HCT116 (cell line): Measurements from ENCODE around the gene PODNL1. TPM values are rescaled to one million over a fixed set of nuclear protein-coding genes. Genes with fewer than 3 reads are reported as not detected.

Source experiments
- ATAC-seq: fragments of 200-7000 bp; cut with Tn5 transposase; 2 replicates; pipeline ENCODE4 v1.9.1; 2020; ENCODE audit warnings: mild to moderate bottlenecking, moderate library complexity
- BruUV-seq: library from RNA; stranded (reverse); fragments of 400-500 nt; replicated peaks from 2 replicates; lab custom pipeline; 2021; lab: Mats Ljungman, UMichigan
- CTCF ChIA-PET: fragments of 300-600 bp; sonication (Branson Sonifier 250); formaldehyde crosslinking; loops from one replicate; lab custom pipeline; 2021; ENCODE audit warnings: antibody characterized with exemption; lab: Charles Lee
- POLR2A ChIA-PET: fragments of 300-600, 350-600 bp; sonication (Branson Sonifier 250); formaldehyde crosslinking; loops from one replicate; lab custom pipeline; 2021; ENCODE audit warnings: antibody characterized with exemption; lab: Charles Lee
- RAD21 ChIA-PET, 2 experiments: fragments of 300-600 bp; sonication (Branson Sonifier 250); formaldehyde crosslinking; loops; one replicate each; lab custom pipeline; 2023; ENCODE audit warnings: low total read pairs in 2 of 2; ENCODE audit not compliant: uncharacterized antibody in 2 of 2, unreplicated experiment in 2 of 2, low non-redundant PET in 1 of 2; lab: Charles Lee
- DNase-seq: peaks from one replicate; pipeline ENCODE4 v3.0.0-alpha.2; 2010; ENCODE audit warnings: low read depth, low spot score
- H2AFZ ChIP-seq: fragments of 200-600 bp; shearing (Covaris generic), sonication (generic); 2 replicates; pipeline ENCODE4 v1.6.1; 2017; ENCODE audit warnings: low read depth, mixed run types, mixed read lengths, antibody characterized with exemption, low read length; ENCODE audit not compliant: poor library complexity, severe bottlenecking
- H3K27ac ChIP-seq: 2 replicates; pipeline ENCODE4 v1.5.1; 2012; ENCODE audit warnings: low read depth, low read length
- H3K27me3 ChIP-seq: fragments of 200-600 bp; sonication (generic); 2 replicates; pipeline ENCODE4 v1.6.1; 2016; ENCODE audit warnings: mixed run types, low read length, mixed read lengths; ENCODE audit not compliant: insufficient read depth
- H3K36me3 ChIP-seq, 2 experiments: fragments of 200-500 bp in 1 of 2; fragments of 200-600 bp in 1 of 2; sonication (Bioruptor generic) in 1 of 2; sonication (generic) in 1 of 2; 2 replicates each; pipeline versions ENCODE4 v1.5.1 to v1.6.1; 2014 to 2016; ENCODE audit warnings: low read length in 2 of 2, inconsistent platforms in 1 of 2, mixed read lengths in 1 of 2, mixed run types in 1 of 2; ENCODE audit not compliant: insufficient read depth in 2 of 2, control insufficient read depth in 1 of 2
- H3K4me1 ChIP-seq, 2 experiments: fragments of 200-600 bp in 1 of 2; sonication (generic) in 1 of 2; 2 replicates each; pipeline versions ENCODE4 v1.5.1 to v1.6.1; 2012 to 2017; ENCODE audit warnings: low read length in 2 of 2, inconsistent platforms in 1 of 2, mild to moderate bottlenecking in 1 of 2, mixed read lengths in 1 of 2, mixed run types in 1 of 2, moderate library complexity in 1 of 2; ENCODE audit not compliant: insufficient read depth in 2 of 2, control insufficient read depth in 1 of 2
- H3K4me2 ChIP-seq: fragments of 200-600 bp; sonication (generic); 2 replicates; pipeline ENCODE4 v1.6.1; 2017; ENCODE audit warnings: mixed run types, low read length, mixed read lengths
- H3K4me3 ChIP-seq, 2 experiments: fragments of 200-600 bp in 1 of 2; sonication (generic) in 1 of 2; replicated peaks in 1 of 2; 2 replicates each; pipeline ENCODE4 v1.5.1; 2011 to 2016; ENCODE audit warnings: low read length in 2 of 2, control low read depth in 1 of 2, low read depth in 1 of 2, mild to moderate bottlenecking in 1 of 2, mixed read lengths in 1 of 2, mixed run types in 1 of 2
- H3K79me2 ChIP-seq: fragments of 200-600 bp; sonication (generic); 2 replicates; pipeline ENCODE4 v1.6.1; 2017; ENCODE audit warnings: mild to moderate bottlenecking, mixed run types, low read length, moderate library complexity, mixed read lengths; ENCODE audit not compliant: insufficient read depth
- H3K9ac ChIP-seq: fragments of 200-600 bp; sonication (generic); 2 replicates; pipeline ENCODE4 v1.6.1; 2016; ENCODE audit warnings: low read length, mixed read lengths
- H3K9me2 ChIP-seq: fragments of 200-600 bp; sonication (generic), shearing (Covaris generic); 2 replicates; pipeline ENCODE4 v1.6.1; 2017; ENCODE audit warnings: mixed run types, mild to moderate bottlenecking, moderate library complexity; ENCODE audit not compliant: insufficient read depth
- H3K9me3 ChIP-seq, 2 experiments: fragments of 200-500 bp in 1 of 2; fragments of 200-600 bp in 1 of 2; sonication (Bioruptor generic) in 1 of 2; sonication (generic) in 1 of 2; 2 replicates each; pipeline ENCODE4 v1.6.1; 2014 to 2017; ENCODE audit warnings: low read length in 2 of 2, mixed read lengths in 2 of 2, inconsistent platforms in 1 of 2, low read depth in 1 of 2, mild to moderate bottlenecking in 1 of 2, mixed run types in 1 of 2, moderate library complexity in 1 of 2; ENCODE audit not compliant: control insufficient read depth in 1 of 2, insufficient read depth in 1 of 2
- H4K20me1 ChIP-seq: fragments of 200-600 bp; sonication (generic), shearing (Covaris generic); 2 replicates; pipeline ENCODE4 v1.6.1; 2017; ENCODE audit warnings: mixed run types, mild to moderate bottlenecking, moderate library complexity; ENCODE audit not compliant: insufficient read depth
- ATF3 ChIP-seq: IDR thresholded peaks from 2 replicates; pipeline ENCODE4 v1.6.1; 2012
- CBX3 ChIP-seq: IDR thresholded peaks from 2 replicates; pipeline ENCODE4 v1.6.1; 2012; ENCODE audit warnings: low read depth
- CTCF ChIP-seq, 3 experiments: fragments of 200-600 bp in 1 of 3; sonication (generic) in 1 of 3; IDR thresholded peaks in 2 of 3; conservative IDR thresholded peaks in 1 of 3; 2 replicates each; pipeline ENCODE4 v1.5.1; 2012 to 2017; ENCODE audit warnings: low read depth in 2 of 3, low read length in 2 of 3, antibody characterized with exemption in 1 of 3, borderline replicate concordance in 1 of 3, control low read depth in 1 of 3, mild to moderate bottlenecking in 1 of 3, mixed read lengths in 1 of 3, mixed run types in 1 of 3, moderate library complexity in 1 of 3; ENCODE audit not compliant: insufficient read depth in 1 of 3
- ELF1 ChIP-seq: IDR thresholded peaks from 2 replicates; pipeline ENCODE4 v1.6.1; 2012; ENCODE audit warnings: low read depth, borderline replicate concordance
- EZH2 ChIP-seq: fragments of 200-600 bp; sonication (generic); IDR thresholded peaks from 2 replicates; pipeline ENCODE4 v1.6.1; 2017; ENCODE audit warnings: antibody characterized with exemption, mixed run types
- EZH2phosphoT487 ChIP-seq: fragments of 200-600 bp; IDR thresholded peaks from 2 replicates; pipeline ENCODE4 v1.6.1; 2018; ENCODE audit warnings: antibody characterized with exemption, borderline replicate concordance
- FOSL1 ChIP-seq: IDR thresholded peaks from 2 replicates; pipeline ENCODE4 v1.6.1; 2012; ENCODE audit warnings: low read depth
- MAX ChIP-seq: IDR thresholded peaks from 2 replicates; pipeline ENCODE4 v1.6.1; 2012
- POLR2A ChIP-seq: IDR thresholded peaks from 2 replicates; pipeline ENCODE4 v1.7.0; 2011; ENCODE audit warnings: borderline replicate concordance; ENCODE audit not compliant: insufficient read depth, insufficient read length; ENCODE audit errors: extremely low read depth
- SIN3A ChIP-seq: IDR thresholded peaks from 2 replicates; pipeline ENCODE4 v1.6.1; 2012; ENCODE audit warnings: low read depth
- SP1 ChIP-seq: IDR thresholded peaks from 2 replicates; pipeline ENCODE4 v1.6.1; 2012; ENCODE audit warnings: low read depth
- SRF ChIP-seq: IDR thresholded peaks from 2 replicates; pipeline ENCODE4 v1.6.1; 2012; ENCODE audit warnings: low read depth
- YY1 ChIP-seq: IDR thresholded peaks from 2 replicates; pipeline ENCODE4 v1.6.1; 2011; ENCODE audit warnings: low read length, low read depth, moderate library complexity, mild to moderate bottlenecking; ENCODE audit not compliant: insufficient replicate concordance; ENCODE audit errors: extremely low read depth
- ZBTB33 ChIP-seq: IDR thresholded peaks from 2 replicates; pipeline ENCODE4 v1.6.1; 2011; ENCODE audit warnings: mild to moderate bottlenecking, low read length, moderate library complexity; ENCODE audit not compliant: insufficient replicate concordance; ENCODE audit errors: extremely low read depth
- ZFX ChIP-seq: fragments of 450-650 bp; IDR thresholded peaks from 2 replicates; pipeline ENCODE4 v1.6.1; 2017
- ZNF274 ChIP-seq: fragments of 200-500 bp; sonication (Bioruptor generic); IDR thresholded peaks from 2 replicates; pipeline ENCODE4 v1.6.1; 2014; ENCODE audit warnings: mild to moderate bottlenecking, low read depth, low read length, inconsistent platforms
- intact Hi-C: fragments of 100-400 bp; cut with micrococcal nuclease; formaldehyde crosslinking; loops from 2 replicates; pipeline ENCODE4 v1.10.0; 2022
- total RNA-seq: library from RNA; stranded (reverse); gene quantifications from one replicate; pipeline ENCODE4 v1.2.1, GENCODE V29; 2021; ENCODE audit not compliant: unreplicated experiment

Gene PODNL1
- total RNA-seq, 1 experiment from 2014 or later: 0.71 TPM

GRCh38 chr19:13964776-13965175, 26.6 kb upstream of the PODNL1 start:
- no peak overlapping the region for H2AFZ ChIP-seq
- no peak overlapping the region for H3K9ac ChIP-seq
- CTCF ChIA-PET: no interaction called here
- no peaks in the 10 kb centered on the region for H3K79me2 ChIP-seq
- H3K27ac ChIP-seq: no peak overlapping the region
- RAD21 ChIA-PET: no interaction called here
- no TSS peak for BruUV-seq
- no peak overlapping the region for H3K4me2 ChIP-seq
- TF ChIP-seq EZH2 (no peak), FOSL1 (no peak), SRF (no peak), ZFX (no peak), ATF3 (no peak)
- POLR2A ChIA-PET: no interaction called here
- ATAC-seq (no peak), DNase-seq (no peak)
- H3K9me3 ChIP-seq: no peaks in the 10 kb centered on the region
- no peaks in the 10 kb centered on the region for H3K27me3 ChIP-seq
- no peaks in the 10 kb centered on the region for H3K9me2 ChIP-seq
- H3K4me3 ChIP-seq: no peak overlapping the region
- H3K36me3 ChIP-seq: peaks cover 4 to 12% of the 10 kb centered on the region in 2 experiments; a peak in 3 of 4 replicates
- no peaks in the 10 kb centered on the region for H4K20me1 ChIP-seq
- intact Hi-C loops: no loop called here
- no peaks in the 10 kb centered on the region for H3K4me1 ChIP-seq

GRCh38 chr19:13963603-13964105, 25.4 kb upstream of the PODNL1 start:
- no peak overlapping the region for H3K9ac ChIP-seq
- TF ChIP-seq YY1: no peak
- no peak for TF ChIP-seq ZFX
- TF ChIP-seq MAX: no peak
- no peak for TF ChIP-seq ZNF274
- no peak for TF ChIP-seq SP1
- TF ChIP-seq SRF: no peak
- no peak for TF ChIP-seq POLR2A
- no peak for TF ChIP-seq ELF1
- TF ChIP-seq EZH2phosphoT487: no peak
- TF ChIP-seq FOSL1: no peak
- no peak for TF ChIP-seq CBX3
- no peak for TF ChIP-seq ZBTB33
- TF ChIP-seq EZH2: no peak
- no peak for TF ChIP-seq CTCF (IDR thresholded peaks at IDR 0.05 in 2 of 3, conservative IDR thresholded peaks at IDR 0.05 in 1 of 3; ENCODE audit: borderline replicate concordance in 1 of 3, insufficient read depth in 1 of 3, low read depth in 2 of 3, low read length in 2 of 3)
- no peak for TF ChIP-seq SIN3A
- ChIA-PET CTCF (no interaction called here), POLR2A (no interaction called here), RAD21 (no interaction called here)
- BruUV-seq: no TSS peak
- H3K4me1 ChIP-seq: no peaks in the 10 kb centered on the region
- peaks cover 6 to 12% of the 10 kb centered on the region in 2 experiments; a peak in 3 of 4 replicates for H3K36me3 ChIP-seq
- H3K4me2 ChIP-seq: no peak overlapping the region
- H3K27ac ChIP-seq: no peak overlapping the region
- H3K27me3 ChIP-seq: no peaks in the 10 kb centered on the region
- no peaks in the 10 kb centered on the region for H3K9me3 ChIP-seq
- no peaks in the 10 kb centered on the region for H3K79me2 ChIP-seq
- intact Hi-C loops: no loop called here
- DNase-seq: no peak
- no peak overlapping the region for H3K4me3 ChIP-seq
- no peaks in the 10 kb centered on the region for H4K20me1 ChIP-seq
- no peak for ATAC-seq
- no peaks in the 10 kb centered on the region for H3K9me2 ChIP-seq
- H2AFZ ChIP-seq: no peak overlapping the region
